GM20431 (cell line): ENCODE data around the gene SWT1.
"Not testable (repeated sequence)": the region's sequence is repeated elsewhere in the genome, so short reads cannot be mapped to it uniquely, and the experiment has no call there.

ENCODE experiments used
- in situ Hi-C: fragments of 300-500 bp; cut with MseI, MboI; formaldehyde crosslinking; loops from one replicate; pipeline ENCODE4 v1.15.0; 2020; ENCODE audit warnings: low sequenced_read_pairs; ENCODE audit not compliant: unreplicated experiment

The SWT1 gene

GRCh38 chr1:185244015-185244747 is 87.2 kb downstream of the SWT1 start:
- in situ Hi-C loops: no loop called here

- in situ Hi-C loops: no loop called here
Measured at GRCh38 chr1:185245466-185245865, 88.5 kb downstream of the SWT1 start.

GRCh38 chr1:185249563-185249962 is 92.6 kb downstream of the SWT1 start:
- in situ Hi-C loops: no loop called here

- in situ Hi-C loops: no loop called here
Measured at GRCh38 chr1:185250063-185250462, 93.1 kb downstream of the SWT1 start.

- in situ Hi-C loops: not testable (repeated sequence)
Measured at GRCh38 chr1:185251928-185252327, 95.0 kb downstream of the SWT1 start.

GRCh38 chr1:185252404-185252803 is 95.4 kb downstream of the SWT1 start:
- in situ Hi-C loops: not testable (repeated sequence)

- in situ Hi-C loops: not testable (repeated sequence)
Measured at GRCh38 chr1:185255595-185255994, 98.6 kb downstream of the SWT1 start.

GRCh38 chr1:185257116-185257949 is 100.4 kb downstream of the SWT1 start:
- in situ Hi-C loops: not testable (repeated sequence)

- in situ Hi-C loops: no loop called here
Measured at GRCh38 chr1:185257950-185258208, 100.9 kb downstream of the SWT1 start.

- in situ Hi-C loops: no loop called here
Measured at GRCh38 chr1:185258676-185259075, 101.7 kb downstream of the SWT1 start.

- in situ Hi-C loops: no loop called here
Measured at GRCh38 chr1:185260611-185261010, 103.6 kb downstream of the SWT1 start.

GRCh38 chr1:185262151-185262550 is 105.2 kb downstream of the SWT1 start:
- in situ Hi-C loops: no loop called here

GRCh38 chr1:185263292-185263691 is 106.3 kb downstream of the SWT1 start:
- in situ Hi-C loops: no loop called here

- in situ Hi-C loops: no loop called here
Measured at GRCh38 chr1:185263780-185264179, 106.8 kb downstream of the SWT1 start.

GRCh38 chr1:185265314-185265713 is 108.3 kb downstream of the SWT1 start:
- in situ Hi-C loops: no loop called here

GRCh38 chr1:185267301-185267700 is 110.3 kb downstream of the SWT1 start:
- in situ Hi-C loops: no loop called here

- in situ Hi-C loops: no loop called here
Measured at GRCh38 chr1:185267701-185268100, 110.7 kb downstream of the SWT1 start.

GRCh38 chr1:185268352-185268751 is 111.4 kb downstream of the SWT1 start:
- in situ Hi-C loops: no loop called here

- in situ Hi-C loops: no loop called here
Measured at GRCh38 chr1:185271921-185272320, 115.0 kb downstream of the SWT1 start.

GRCh38 chr1:185279571-185279970 is 122.6 kb downstream of the SWT1 start:
- in situ Hi-C loops: no loop called here

- in situ Hi-C loops: no loop called here
Measured at GRCh38 chr1:185280589-185280988, 123.6 kb downstream of the SWT1 start.

- in situ Hi-C loops: no loop called here
Measured at GRCh38 chr1:185281245-185281644, 124.3 kb downstream of the SWT1 start.
